GM23338 (cell line): ENCODE results near the gene SPNS3. TPM values are rescaled to one million over a fixed set of nuclear protein-coding genes. Genes with fewer than 3 reads are reported as not detected.
A peak's percentile ranks its signal among the peaks of the same experiment; 100 is the strongest.

Source experiments
- ATAC-seq: fragments of 200-7000 bp; cut with Tn5 transposase; 3 replicates; pipeline ENCODE4 v1.9.1; 2020
- DNase-seq: peaks from one replicate; pipeline ENCODE4 v3.0.0-alpha.2; 2015; ENCODE audit warnings: low spot score
- H2AFZ ChIP-seq: fragments of 200-600 bp; sonication (generic); 2 replicates; pipeline ENCODE4 v1.8.0; 2016; ENCODE audit warnings: antibody characterized with exemption, mild to moderate bottlenecking, moderate library complexity
- H3F3A ChIP-seq: fragments of 200-600 bp; sonication (generic); replicated peaks from 2 replicates; pipeline ENCODE4 v1.8.0; 2017; ENCODE audit warnings: antibody characterized with exemption, mixed run types, low read depth
- H3K27ac ChIP-seq: fragments of 200-600 bp; sonication (generic); 2 replicates; pipeline ENCODE4 v1.6.1; 2016; ENCODE audit warnings: low read depth
- H3K27me3 ChIP-seq: fragments of 200-600 bp; sonication (generic); 2 replicates; pipeline ENCODE4 v1.8.0; 2016; ENCODE audit warnings: mild to moderate bottlenecking, mixed run types, moderate library complexity; ENCODE audit not compliant: insufficient read depth
- H3K36me3 ChIP-seq: fragments of 200-600 bp; sonication (generic); 2 replicates; pipeline ENCODE4 v1.8.0; 2016; ENCODE audit warnings: mild to moderate bottlenecking; ENCODE audit not compliant: insufficient read depth
- H3K4me1 ChIP-seq: fragments of 200-600 bp; sonication (generic); 2 replicates; pipeline ENCODE4 v1.8.0; 2016; ENCODE audit warnings: mild to moderate bottlenecking, moderate library complexity; ENCODE audit not compliant: insufficient read depth
- H3K4me2 ChIP-seq: fragments of 200-600 bp; sonication (generic); 2 replicates; pipeline ENCODE4 v1.7.1; 2017; ENCODE audit warnings: mixed run types
- H3K4me3 ChIP-seq: fragments of 200-600 bp; sonication (generic); 2 replicates; pipeline ENCODE4 v1.6.1; 2016; ENCODE audit warnings: mixed run types
- H3K79me2 ChIP-seq: fragments of 200-600 bp; sonication (generic); replicated peaks from 2 replicates; pipeline ENCODE4 v1.8.0; 2017; ENCODE audit warnings: mild to moderate bottlenecking; ENCODE audit not compliant: insufficient read depth
- H3K9me2 ChIP-seq: fragments of 200-600 bp; sonication (generic); 2 replicates; pipeline ENCODE4 v1.8.0; 2017; ENCODE audit not compliant: insufficient read depth
- H4K20me1 ChIP-seq: fragments of 200-600 bp; sonication (generic); replicated peaks from 2 replicates; pipeline ENCODE4 v1.8.0; 2017; ENCODE audit warnings: mild to moderate bottlenecking; ENCODE audit not compliant: insufficient read depth
- H3K27ac Mint-ChIP-seq: 2 replicates; pipeline ENCODE4 v1.8.0; 2020; ENCODE audit warnings: inconsistent platforms, mild to moderate bottlenecking, moderate library complexity, mixed read lengths
- H3K27me3 Mint-ChIP-seq: 3 replicates; pipeline ENCODE4 v1.8.0; 2022; ENCODE audit warnings: low read depth, mild to moderate bottlenecking, moderate library complexity, mixed read lengths, inconsistent platforms; ENCODE audit not compliant: insufficient read depth, poor library complexity
- H3K36me3 Mint-ChIP-seq: 3 replicates; pipeline ENCODE4 v1.8.0; 2021; ENCODE audit warnings: low read depth, mild to moderate bottlenecking, inconsistent platforms, moderate library complexity, mixed read lengths
- H3K4me1 Mint-ChIP-seq: 3 replicates; pipeline ENCODE4 v1.8.0; 2020; ENCODE audit warnings: mild to moderate bottlenecking, inconsistent platforms, mixed read lengths
- H3K4me3 Mint-ChIP-seq: 3 replicates; pipeline ENCODE4 v1.8.0; 2021; ENCODE audit warnings: moderate library complexity, mild to moderate bottlenecking, inconsistent platforms, mixed read lengths
- H3K9me3 Mint-ChIP-seq: 3 replicates; pipeline ENCODE4 v1.8.0; 2020; ENCODE audit warnings: moderate library complexity, mild to moderate bottlenecking, inconsistent platforms, mixed read lengths
- CREB1 ChIP-seq: fragments of 250-450 bp; sonication (Bioruptor Pico); IDR thresholded peaks from 2 replicates; pipeline ENCODE4 v1.5.0; 2020; ENCODE audit warnings: low read depth, mild to moderate bottlenecking, moderate library complexity
- CTCF ChIP-seq, 2 experiments: fragments of 200-600 bp in 1 of 2; sonication (generic) in 1 of 2; conservative IDR thresholded peaks; 2 replicates each; pipeline versions ENCODE4 v1.5.1 to v1.6.1; 2016 to 2017; ENCODE audit warnings: antibody characterized with exemption in 2 of 2, low read depth in 2 of 2, mild to moderate bottlenecking in 2 of 2, moderate library complexity in 1 of 2
- EZH2 ChIP-seq: fragments of 200-600 bp; sonication (generic); IDR thresholded peaks from one replicate; pipeline ENCODE4 v1.8.0; 2017; ENCODE audit warnings: antibody characterized with exemption, mild to moderate bottlenecking, low read depth; ENCODE audit not compliant: unreplicated experiment
- EZH2phosphoT487 ChIP-seq: fragments of 200-600 bp; sonication (generic); IDR thresholded peaks from one replicate; pipeline ENCODE4 v1.8.1; 2018; ENCODE audit warnings: antibody characterized with exemption; ENCODE audit not compliant: unreplicated experiment
- JUNB ChIP-seq: IDR thresholded peaks from one replicate; pipeline ENCODE4 v1.6.1; 2016; ENCODE audit warnings: antibody characterized with exemption; ENCODE audit not compliant: unreplicated experiment
- POLR2AphosphoS5 ChIP-seq: IDR thresholded peaks from 2 replicates; pipeline ENCODE4 v1.6.1; 2016; ENCODE audit warnings: antibody characterized with exemption, low read depth
- REST ChIP-seq: IDR thresholded peaks from one replicate; pipeline ENCODE4 v1.6.1; 2018; ENCODE audit warnings: antibody characterized with exemption; ENCODE audit not compliant: unreplicated experiment
- STAT1 ChIP-seq: IDR thresholded peaks from one replicate; pipeline ENCODE4 v1.6.1; 2016; ENCODE audit warnings: antibody characterized with exemption; ENCODE audit not compliant: unreplicated experiment
- ZNF114 ChIP-seq: fragments of 250-450 bp; sonication (Bioruptor Pico); IDR thresholded peaks from 2 replicates; pipeline ENCODE4 v1.5.0; 2020; ENCODE audit warnings: mild to moderate bottlenecking, moderate library complexity
- ZNF331 ChIP-seq: fragments of 250-450 bp; sonication (Bioruptor Pico); IDR thresholded peaks from 2 replicates; pipeline ENCODE4 v1.5.0; 2020; ENCODE audit warnings: low read depth, mild to moderate bottlenecking, moderate library complexity
- ZNF462 ChIP-seq: fragments of 250-450 bp; sonication (Bioruptor Pico); IDR thresholded peaks from 2 replicates; pipeline ENCODE4 v1.5.0; 2020; ENCODE audit warnings: mild to moderate bottlenecking, moderate library complexity
- polyA plus RNA-seq: library from polyadenylated mRNA; unstranded; fragments of >200 nt; fragmentation: Nextera tagmentation; extraction: Ambion mirVana; gene quantifications from 2 replicates; pipeline ENCODE4 v1.2.1, GENCODE V29; 2016
- total RNA-seq: library from RNA; depleted of rRNA; stranded (reverse); fragments of >200 nt; shearing (Covaris generic); gene quantifications from 2 replicates; pipeline ENCODE4 v1.2.3, GENCODE V29; 2014

SPNS3 gene
- total and polyA plus RNA-seq, 2 experiments from 2014 or later = not detected

DNA sequence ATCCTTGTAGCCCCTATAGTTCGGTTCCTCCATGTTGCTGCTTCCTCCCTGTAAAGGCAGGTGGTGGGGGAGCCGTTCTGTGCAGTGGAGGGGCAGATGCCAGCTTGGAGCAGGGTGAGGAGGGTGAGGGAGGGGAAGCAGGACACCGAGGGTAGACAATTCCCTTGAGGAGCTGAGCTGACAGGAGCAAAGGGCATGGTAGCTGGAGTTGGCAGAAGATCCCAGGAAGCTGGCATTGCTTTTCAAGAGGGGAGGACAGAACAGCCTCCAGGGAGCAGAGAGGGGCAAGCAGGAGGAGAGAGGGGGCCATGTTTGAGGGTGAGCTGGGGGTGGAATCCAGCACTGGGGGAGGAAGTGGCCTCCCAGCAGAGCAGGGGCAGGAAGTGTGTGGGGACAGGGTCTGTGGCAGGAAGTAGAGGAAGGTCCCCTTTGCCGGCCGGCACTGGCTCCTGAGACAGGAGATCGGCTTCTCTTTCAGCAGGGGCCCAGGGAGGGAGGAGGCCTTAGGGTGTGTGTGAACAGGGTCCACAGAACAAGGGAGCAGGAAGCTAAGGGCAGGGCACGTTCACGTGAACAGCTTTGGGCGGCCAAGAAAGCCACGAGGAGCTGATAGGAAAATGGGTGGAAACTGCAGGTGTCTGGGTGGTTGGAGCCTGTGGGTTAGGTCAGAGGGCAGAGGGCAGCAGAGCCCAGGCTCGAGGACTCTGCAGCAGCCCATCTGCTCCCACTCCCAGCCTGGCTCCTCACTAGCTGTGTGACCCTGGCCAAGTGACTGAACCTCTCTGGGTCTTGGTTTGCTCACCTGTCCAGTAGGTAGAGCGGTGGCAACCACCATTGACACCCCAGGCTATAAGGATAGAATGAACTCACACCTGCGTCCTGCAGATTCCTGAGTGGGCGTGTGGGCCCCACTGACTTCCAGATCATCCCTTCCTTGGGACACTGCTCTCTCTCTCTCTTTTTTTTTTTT is 47.5 kb downstream of the SPNS3 start:
- no peaks in the 10 kb centered on the region for H4K20me1 ChIP-seq
- no peaks in the 10 kb centered on the region for H3K36me3 ChIP-seq
- H3K27me3 ChIP-seq = no peaks in the 10 kb centered on the region
- ATAC-seq (no peak), DNase-seq (no peak)
- H3K4me3 ChIP-seq = no peak overlapping the region
- no peaks in the 10 kb centered on the region for H3K9me2 ChIP-seq
- H3K79me2 ChIP-seq = no peaks in the 10 kb centered on the region
- Mint-ChIP-seq H3K27me3 (peaks cover 19% of the 10 kb centered on the region), H3K4me1 (peaks cover 11% of the 10 kb centered on the region), H3K36me3 (no peaks in the 10 kb centered on the region), H3K9me3 (no peaks in the 10 kb centered on the region), H3K27ac (no peak overlapping the region), H3K4me3 (no peak overlapping the region)
- H3K27ac ChIP-seq = no peak overlapping the region
- H3K4me2 ChIP-seq = no peak overlapping the region
- no peaks in the 10 kb centered on the region for H3F3A ChIP-seq
- TF ChIP-seq ZNF331 (CRISPR knock-in tag) = no peak
- no peak for TF ChIP-seq JUNB
- no peak for TF ChIP-seq ZNF462 (CRISPR knock-in tag)
- no peak for TF ChIP-seq REST
- no peak for TF ChIP-seq ZNF114 (CRISPR knock-in tag)
- TF ChIP-seq STAT1 = no peak
- no peak for TF ChIP-seq CTCF (conservative IDR thresholded peaks at IDR 0.05; ENCODE audit: low read depth in 2 of 2)
- TF ChIP-seq CREB1 (CRISPR knock-in tag) = no peak
- TF ChIP-seq EZH2phosphoT487 = no peak
- TF ChIP-seq EZH2 = no peak
- no peak for TF ChIP-seq POLR2AphosphoS5
- peak overlapping the region; percentile 66; the same call in 1 of the 2 replicates for H2AFZ ChIP-seq
- H3K4me1 ChIP-seq = no peaks in the 10 kb centered on the region
